NCI-H2081 treated with DMSO at 0.1 percent for 48 hours (cell line): Measurements from ENCODE around the gene CRYM.
A peak's percentile ranks its signal among the peaks of the same experiment; 100 is the strongest.
"Not testable (repeated sequence)": the region's sequence is repeated elsewhere in the genome, so short reads cannot be mapped to it uniquely, and the experiment has no call there.

Experiments used
- DNase-seq: peaks from one replicate; lab custom pipeline; 2025; lab: John Stamatoyannopoulos, UW

CRYM gene

GRCh38 chr16:21277927-21278706, at the start of gene CRYM:
Gene CRYM, minus strand, starts transcription at chr16:21278290. Its CDS starts 39 bp downstream, at chr16:21278251.
- DNase-seq: no peak

GRCh38 chr16:21327046-21327445, 49.0 kb upstream of the CRYM start:
- DNase-seq: no peak

- DNase-seq: no peak
These were observed 48.4 kb upstream of the CRYM start for GRCh38 chr16:21326459-21326858.

- no peak for DNase-seq
These were observed 46.2 kb upstream of the CRYM start for GRCh38 chr16:21324267-21324666.

- DNase-seq: not testable (repeated sequence)
These were observed 44.2 kb upstream of the CRYM start for GRCh38 chr16:21322251-21322650.

GRCh38 chr16:21321736-21322135, 43.6 kb upstream of the CRYM start:
- no peak for DNase-seq

GRCh38 chr16:21314339-21314738, 36.2 kb upstream of the CRYM start:
- DNase-seq: no peak

GRCh38 chr16:21312863-21313372, 34.8 kb upstream of the CRYM start:
- not testable (repeated sequence) for DNase-seq

- DNase-seq: not testable (repeated sequence)
These were observed 34.0 kb upstream of the CRYM start for GRCh38 chr16:21312046-21312445.

- DNase-seq: not testable (repeated sequence)
These were observed 28.6 kb upstream of the CRYM start for GRCh38 chr16:21306712-21307111.

- DNase-seq: no peak
These were observed 24.9 kb upstream of the CRYM start for GRCh38 chr16:21302898-21303528.

- DNase-seq: no peak
These were observed 24.4 kb upstream of the CRYM start for GRCh38 chr16:21302454-21302853.

- DNase-seq: no peak
These were observed 23.8 kb upstream of the CRYM start for GRCh38 chr16:21301895-21302291.

- no peak for DNase-seq
These were observed 23.2 kb upstream of the CRYM start for GRCh38 chr16:21301168-21301894.

GRCh38 chr16:21300309-21301167, 22.4 kb upstream of the CRYM start:
- peak; percentile 79 for DNase-seq

- DNase-seq: not testable (repeated sequence)
These were observed 11.7 kb upstream of the CRYM start for GRCh38 chr16:21289789-21290188.

- DNase-seq: no peak
These were observed 7.2 kb upstream of the CRYM start for GRCh38 chr16:21285314-21285713.

- DNase-seq: no peak
These were observed 6.3 kb upstream of the CRYM start for GRCh38 chr16:21284414-21284813.

- DNase-seq: no peak
These were observed 5.6 kb upstream of the CRYM start for GRCh38 chr16:21283521-21284289.

GRCh38 chr16:21281698-21282389, 3.8 kb upstream of the CRYM start:
- DNase-seq: no peak
